Mesenchymal stem cell (in vitro differentiated cells and primary cell): ENCODE measurements around the gene ARHGAP6.

Experiments used
- DNase-seq: peaks from one replicate; pipeline ENCODE4 v3.0.0-alpha.2; 2013
- H2AFZ ChIP-seq: one replicate; pipeline ENCODE4 v1.6.1; 2013; ENCODE audit warnings: low read depth, mild to moderate bottlenecking, control low read depth, inconsistent platforms, low read length, moderate library complexity
- H2AK5ac ChIP-seq: 2 replicates; pipeline ENCODE4 v1.6.1; 2013; ENCODE audit warnings: low read length, moderate library complexity, mild to moderate bottlenecking, inconsistent platforms; ENCODE audit not compliant: severe bottlenecking
- H2BK120ac ChIP-seq: one replicate; pipeline ENCODE4 v1.6.1; 2013; ENCODE audit warnings: low read depth, mild to moderate bottlenecking, inconsistent platforms, low read length, moderate library complexity
- H2BK12ac ChIP-seq, 2 experiments: one replicate each; pipeline ENCODE4 v1.6.1; 2013; ENCODE audit warnings: inconsistent platforms in 2 of 2, low read length in 2 of 2, mild to moderate bottlenecking in 2 of 2, moderate library complexity in 2 of 2, control low read depth in 1 of 2
- H2BK15ac ChIP-seq: one replicate; pipeline ENCODE4 v1.6.1; 2013; ENCODE audit warnings: mild to moderate bottlenecking, low read depth, inconsistent platforms; ENCODE audit not compliant: poor library complexity, severe bottlenecking
- H2BK5ac ChIP-seq: 2 replicates; pipeline ENCODE4 v1.6.1; 2013; ENCODE audit warnings: low read depth, mild to moderate bottlenecking, low read length, control low read depth, inconsistent platforms; ENCODE audit not compliant: poor library complexity, severe bottlenecking
- H3K14ac ChIP-seq, 2 experiments: one replicate each; pipeline ENCODE4 v1.6.1; 2013; ENCODE audit warnings: inconsistent platforms in 2 of 2, low read length in 2 of 2, control low read depth in 1 of 2, mild to moderate bottlenecking in 1 of 2, moderate library complexity in 1 of 2
- H3K18ac ChIP-seq, 2 experiments: one replicate each; pipeline ENCODE4 v1.6.1; 2013; ENCODE audit warnings: inconsistent platforms in 2 of 2, low read length in 2 of 2, control low read depth in 1 of 2, low read depth in 1 of 2, mild to moderate bottlenecking in 1 of 2
- H3K23ac ChIP-seq, 2 experiments: one replicate each; pipeline ENCODE4 v1.6.1; 2013; ENCODE audit warnings: inconsistent platforms in 2 of 2, low read length in 2 of 2, mild to moderate bottlenecking in 2 of 2, moderate library complexity in 2 of 2, control low read depth in 1 of 2
- H3K27ac ChIP-seq: 2 replicates; pipeline ENCODE4 v1.5.1; 2013; ENCODE audit warnings: mild to moderate bottlenecking, moderate library complexity, low read length, control low read depth, inconsistent platforms; ENCODE audit not compliant: poor library complexity, severe bottlenecking
- H3K27me3 ChIP-seq, 2 experiments: 2 replicates each; pipeline versions ENCODE4 v1.6.1 to v1.7.0; 2013; ENCODE audit warnings: low read length in 2 of 2, mild to moderate bottlenecking in 2 of 2, moderate library complexity in 2 of 2, control low read depth in 1 of 2, inconsistent platforms in 1 of 2; ENCODE audit not compliant: control insufficient read depth in 1 of 2, insufficient read depth in 1 of 2
- H3K36me3 ChIP-seq, 2 experiments: 2 replicates each; pipeline versions ENCODE4 v1.6.1 to v1.7.0; 2013; ENCODE audit warnings: low read length in 2 of 2, control low read depth in 1 of 2, inconsistent platforms in 1 of 2, low read depth in 1 of 2, mild to moderate bottlenecking in 1 of 2; ENCODE audit not compliant: insufficient read depth in 2 of 2, control insufficient read depth in 1 of 2
- H3K4ac ChIP-seq, 2 experiments: one replicate each; pipeline ENCODE4 v1.6.1; 2013; ENCODE audit warnings: inconsistent platforms in 2 of 2, low read length in 2 of 2, mild to moderate bottlenecking in 2 of 2, moderate library complexity in 2 of 2, control low read depth in 1 of 2, low read depth in 1 of 2
- H3K4me1 ChIP-seq: 2 replicates; pipeline ENCODE4 v1.6.1; 2013; ENCODE audit warnings: low read depth, low read length, control low read depth; ENCODE audit not compliant: control insufficient read depth, insufficient read depth
- H3K4me2 ChIP-seq: 2 replicates; pipeline ENCODE4 v1.6.1; 2013; ENCODE audit warnings: low read length, mild to moderate bottlenecking, inconsistent platforms; ENCODE audit not compliant: poor library complexity, severe bottlenecking
- H3K4me3 ChIP-seq, 2 experiments: 2 replicates each; pipeline versions ENCODE4 v1.5.1 to v1.7.0; 2013; ENCODE audit warnings: low read length in 2 of 2, mild to moderate bottlenecking in 2 of 2, control low read depth in 1 of 2, low read depth in 1 of 2; ENCODE audit not compliant: insufficient read depth in 1 of 2
- H3K79me1 ChIP-seq: replicated peaks from 2 replicates; pipeline ENCODE4 v1.6.1; 2013; ENCODE audit warnings: mild to moderate bottlenecking, control low read depth, low read length, inconsistent platforms; ENCODE audit not compliant: poor library complexity, severe bottlenecking
- H3K9ac ChIP-seq: 2 replicates; pipeline ENCODE4 v1.7.0; 2013; ENCODE audit warnings: mild to moderate bottlenecking, low read length, moderate library complexity
- H3K9me3 ChIP-seq: 2 replicates; pipeline ENCODE4 v1.7.0; 2013; ENCODE audit warnings: mild to moderate bottlenecking, low read length; ENCODE audit not compliant: control insufficient read depth
- H4K8ac ChIP-seq: one replicate; pipeline ENCODE4 v1.6.1; 2013; ENCODE audit warnings: inconsistent platforms, mild to moderate bottlenecking, low read length, moderate library complexity
- H4K91ac ChIP-seq: one replicate; pipeline ENCODE4 v1.6.1; 2013; ENCODE audit warnings: mild to moderate bottlenecking, low read length, inconsistent platforms
- WGBS: methylation state at CpG from one replicate; pipeline ENCODE4 v1.1.7; 2013; ENCODE audit warnings: mixed read lengths; 5-methylcytosine and 5-hydroxymethylcytosine counted together

ARHGAP6 gene

DNA sequence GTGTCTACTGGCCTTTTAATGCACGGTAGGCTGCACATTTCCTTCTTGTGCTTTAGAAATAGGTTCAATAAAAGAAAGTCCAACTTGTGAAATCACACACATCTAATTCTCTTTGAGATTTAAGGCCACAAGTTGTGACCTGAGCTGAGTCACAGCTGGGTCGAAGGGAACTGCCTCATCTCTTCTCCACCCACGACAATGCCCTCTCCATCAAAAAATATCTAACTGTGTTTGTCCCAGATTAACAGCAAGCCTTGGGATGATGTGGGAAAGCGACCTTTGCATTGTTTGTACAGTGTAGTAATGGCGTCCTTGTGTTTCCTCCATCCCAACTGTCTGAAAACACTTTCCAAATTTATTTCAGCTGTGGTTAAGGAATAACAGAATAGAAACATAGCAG lies 203.6 kb downstream of the ARHGAP6 start:
- H2AK5ac ChIP-seq: no peak overlapping the region
- no peak overlapping the region for H4K8ac ChIP-seq
- no peak overlapping the region for H2AFZ ChIP-seq
- H3K27ac ChIP-seq: no peak overlapping the region
- WGBS: 63% methylated on average over 2 of the region's 5 CpGs
- H3K36me3 ChIP-seq: no peaks in the 10 kb centered on the region
- no peak overlapping the region for H2BK5ac ChIP-seq
- no peaks in the 10 kb centered on the region for H3K27me3 ChIP-seq
- H3K79me1 ChIP-seq: no peaks in the 10 kb centered on the region
- no peaks in the 10 kb centered on the region for H3K9me3 ChIP-seq
- no peak overlapping the region for H3K18ac ChIP-seq
- H3K14ac ChIP-seq: no peak overlapping the region
- H3K9ac ChIP-seq: peak overlapping the region; percentile 21
- no peak overlapping the region for H3K23ac ChIP-seq
- H3K4me2 ChIP-seq: no peak overlapping the region
- no peak for DNase-seq
- no peak overlapping the region for H2BK120ac ChIP-seq
- H4K91ac ChIP-seq: no peak overlapping the region
- H2BK15ac ChIP-seq: no peak overlapping the region
- no peak overlapping the region for H2BK12ac ChIP-seq
- H3K4me3 ChIP-seq: peak overlapping the region in 1 of 2 experiments; percentile 7
- peaks cover 1% of the 10 kb centered on the region for H3K4me1 ChIP-seq
- no peak overlapping the region for H3K4ac ChIP-seq

DNA sequence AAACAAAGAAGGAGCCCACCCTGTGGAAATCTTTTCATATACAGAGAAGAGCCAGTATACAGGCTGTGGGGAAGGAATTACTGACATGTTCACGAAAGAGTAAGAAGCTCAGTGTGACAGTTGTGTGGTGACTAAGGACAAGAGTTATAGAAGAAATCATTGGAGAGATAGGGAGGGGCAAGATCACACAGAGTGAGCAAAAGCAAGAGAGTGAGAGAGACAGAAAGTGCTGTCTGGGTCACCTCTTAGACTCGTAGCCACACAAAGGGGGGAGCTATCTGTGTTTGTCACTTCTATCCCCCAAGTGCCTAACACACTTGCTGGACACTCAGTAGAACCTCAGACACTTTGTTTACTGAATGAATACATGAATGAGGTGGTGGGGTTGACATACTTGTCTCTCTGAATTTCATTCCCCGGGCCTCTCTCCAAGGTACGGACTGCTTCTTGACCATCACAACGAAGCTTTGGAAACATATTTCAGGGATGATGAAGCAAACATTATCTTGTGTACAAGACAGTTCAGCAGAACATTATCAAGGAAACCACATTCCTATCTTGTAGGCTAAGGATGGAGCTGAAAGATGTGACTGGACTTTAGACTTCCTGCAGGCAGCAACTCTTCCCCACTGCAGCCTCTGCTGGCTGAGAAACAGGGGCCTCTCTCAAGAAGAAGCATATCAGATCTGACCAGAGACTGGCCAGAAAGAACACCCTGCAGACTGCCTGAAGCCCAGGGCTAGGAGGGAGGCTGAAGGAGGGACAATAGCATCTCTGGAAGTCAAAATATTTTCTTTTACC lies 204.3 kb downstream of the ARHGAP6 start:
- Histone ChIP-seq H2BK15ac (no peak overlapping the region), H3K14ac (no peak overlapping the region), H2AFZ (no peak overlapping the region), H3K4me1 (peaks cover 1% of the 10 kb centered on the region), H2AK5ac (no peak overlapping the region), H3K18ac (peak overlapping the region; percentile 21 to 34), H3K27ac (no peak overlapping the region), H4K91ac (no peak overlapping the region), H3K4me2 (no peak overlapping the region), H3K23ac (no peak overlapping the region), H3K4me3 (no peak overlapping the region), H2BK120ac (no peak overlapping the region), H3K4ac (no peak overlapping the region), H4K8ac (no peak overlapping the region), H3K9ac (peak overlapping the region; percentile 21), H3K27me3 (no peaks in the 10 kb centered on the region), H2BK5ac (no peak overlapping the region), H3K36me3 (no peaks in the 10 kb centered on the region), H2BK12ac (no peak overlapping the region), H3K79me1 (no peaks in the 10 kb centered on the region), H3K9me3 (no peaks in the 10 kb centered on the region)
- peak; percentile 51 for DNase-seq
- WGBS: 48% methylated on average over 1 of the region's 5 CpGs

DNA sequence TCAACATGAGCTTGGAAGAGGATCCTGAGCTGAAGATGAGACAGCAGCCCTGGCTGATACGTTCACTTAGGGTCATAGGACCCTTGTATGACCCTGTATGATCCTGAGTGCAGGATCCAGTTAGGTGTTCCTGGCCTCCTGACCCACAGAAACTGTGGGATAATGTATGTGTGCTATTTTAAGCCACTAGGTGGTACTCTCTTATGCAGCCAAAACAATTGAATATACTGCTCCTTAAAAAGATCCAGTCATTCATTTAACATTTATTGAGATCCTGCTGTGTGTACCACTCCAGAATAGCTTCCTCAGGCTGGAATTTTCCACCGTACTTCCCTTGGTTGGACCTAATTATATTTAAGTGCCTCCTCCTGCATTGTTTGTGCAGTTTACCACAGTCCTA lies 205.4 kb downstream of the ARHGAP6 start:
- no peak for DNase-seq
- Histone ChIP-seq H3K4me3 (no peak overlapping the region), H3K4me2 (no peak overlapping the region), H3K27me3 (no peaks in the 10 kb centered on the region), H3K4me1 (peaks cover 1% of the 10 kb centered on the region), H2AFZ (no peak overlapping the region), H3K9me3 (no peaks in the 10 kb centered on the region), H2BK5ac (no peak overlapping the region), H3K23ac (no peak overlapping the region), H3K36me3 (no peaks in the 10 kb centered on the region), H3K18ac (no peak overlapping the region), H2BK15ac (no peak overlapping the region), H2BK120ac (no peak overlapping the region), H3K9ac (no peak overlapping the region), H3K79me1 (no peaks in the 10 kb centered on the region), H4K91ac (no peak overlapping the region), H2AK5ac (no peak overlapping the region), H3K4ac (no peak overlapping the region), H4K8ac (no peak overlapping the region), H3K27ac (no peak overlapping the region), H3K14ac (no peak overlapping the region), H2BK12ac (no peak overlapping the region)
- no CpG with 5 or more reads among the region's 2 CpGs for WGBS

DNA sequence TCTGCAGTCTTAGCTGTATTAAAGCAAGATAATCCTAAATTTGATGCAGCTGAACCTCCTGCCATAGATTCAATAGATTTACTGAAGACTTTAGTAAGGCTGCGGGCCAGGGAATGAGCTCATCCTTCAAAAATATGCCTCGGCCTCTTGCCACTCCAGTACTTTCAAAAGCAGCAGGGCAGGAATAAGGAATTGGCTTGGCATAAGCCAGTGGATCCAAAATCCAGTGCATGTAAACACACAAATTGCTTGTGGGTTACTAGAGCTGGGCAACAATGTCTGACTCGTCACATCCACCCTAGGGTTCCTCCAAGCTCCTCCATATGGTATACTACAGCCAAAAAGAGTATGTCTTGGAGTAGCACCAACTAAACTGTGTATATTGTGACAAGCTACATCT lies 207.6 kb downstream of the ARHGAP6 start:
- no peak overlapping the region for H3K14ac ChIP-seq
- WGBS: no CpG with 5 or more reads among the region's 3 CpGs
- H4K8ac ChIP-seq: no peak overlapping the region
- no peak overlapping the region for H2BK12ac ChIP-seq
- no peak overlapping the region for H3K27ac ChIP-seq
- H2AFZ ChIP-seq: no peak overlapping the region
- peaks cover 1% of the 10 kb centered on the region for H3K4me1 ChIP-seq
- H3K79me1 ChIP-seq: no peaks in the 10 kb centered on the region
- H3K23ac ChIP-seq: no peak overlapping the region
- no peak overlapping the region for H3K9ac ChIP-seq
- H3K27me3 ChIP-seq: no peaks in the 10 kb centered on the region
- H3K18ac ChIP-seq: no peak overlapping the region
- H2BK5ac ChIP-seq: no peak overlapping the region
- no peaks in the 10 kb centered on the region for H3K36me3 ChIP-seq
- no peak overlapping the region for H4K91ac ChIP-seq
- no peak overlapping the region for H3K4ac ChIP-seq
- H3K4me2 ChIP-seq: no peak overlapping the region
- H2BK15ac ChIP-seq: no peak overlapping the region
- no peak for DNase-seq
- no peak overlapping the region for H3K4me3 ChIP-seq
- H3K9me3 ChIP-seq: no peaks in the 10 kb centered on the region
- no peak overlapping the region for H2BK120ac ChIP-seq
- H2AK5ac ChIP-seq: no peak overlapping the region
